Type B pancreatic cell (in vitro differentiated cells): ENCODE data around the gene NOD1. TPM values are rescaled to one million over a fixed set of nuclear protein-coding genes. Genes with fewer than 3 reads are reported as not detected.

ENCODE experiments used
- DNase-seq: peaks from one replicate; pipeline ENCODE4 v3.0.0; 2021; ENCODE audit warnings: mixed read lengths; ENCODE audit not compliant: unreplicated experiment; ENCODE audit errors: extremely low spot score
- H3K27ac Mint-ChIP-seq: 2 replicates; pipeline ENCODE4 v1.8.0; 2021; ENCODE audit warnings: mild to moderate bottlenecking, mixed read lengths
- H3K27me3 Mint-ChIP-seq: 2 replicates; pipeline ENCODE4 v1.8.0; 2021; ENCODE audit warnings: mixed read lengths
- H3K36me3 Mint-ChIP-seq: 2 replicates; pipeline ENCODE4 v1.8.0; 2021; ENCODE audit warnings: mixed read lengths
- H3K4me1 Mint-ChIP-seq: one replicate; pipeline ENCODE4 v1.8.0; 2021; ENCODE audit warnings: mixed read lengths; ENCODE audit not compliant: unreplicated experiment
- H3K4me3 Mint-ChIP-seq: 2 replicates; pipeline ENCODE4 v1.8.0; 2021; ENCODE audit warnings: mild to moderate bottlenecking, mixed read lengths
- H3K9me3 Mint-ChIP-seq: 2 replicates; pipeline ENCODE4 v1.8.0; 2021; ENCODE audit warnings: mixed read lengths
- CTCF ChIP-seq: fragments of 200-600 bp; sonication (generic); conservative IDR thresholded peaks from 2 replicates; pipeline ENCODE4 v1.5.0; 2021; ENCODE audit warnings: antibody characterized with exemption, mild to moderate bottlenecking
- total RNA-seq: library from RNA; stranded (reverse); gene quantifications from 2 replicates; pipeline ENCODE4 v1.2.1, GENCODE V29; 2021; ENCODE audit warnings: low replicate concordance

Gene NOD1
- total RNA-seq, 1 donor from 2014 or later, result 10.9 TPM

DNA sequence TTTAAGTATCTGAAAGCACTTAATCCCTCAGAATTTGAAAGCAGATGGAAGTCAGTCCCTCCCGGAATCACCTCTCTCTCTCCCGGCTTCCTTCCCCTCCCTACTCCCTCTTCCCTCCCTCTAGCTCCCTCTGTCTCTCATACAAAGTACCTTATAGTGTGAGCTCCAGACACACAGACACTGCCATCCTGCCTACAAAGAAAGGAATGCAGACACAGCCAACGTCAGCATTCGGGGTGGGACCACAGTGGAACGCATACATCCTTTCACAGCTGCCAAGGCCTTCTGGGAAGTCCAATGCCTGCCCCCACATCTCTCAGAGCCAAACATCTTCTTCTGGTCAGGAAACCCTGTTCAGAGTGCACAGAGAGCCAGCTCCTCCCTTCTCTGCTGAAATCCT, 9.3 kb downstream of the NOD1 start:
- peaks cover 3% of the 10 kb centered on the region for H3K36me3 Mint-ChIP-seq
- peaks cover 59% of the 10 kb centered on the region for H3K4me1 Mint-ChIP-seq
- peak; percentile 70 for DNase-seq
- no peaks in the 10 kb centered on the region for H3K27me3 Mint-ChIP-seq
- peak overlapping the region; percentile 94 for H3K27ac Mint-ChIP-seq
- peak overlapping the region; percentile 67 for H3K4me3 Mint-ChIP-seq
- H3K9me3 Mint-ChIP-seq, result no peaks in the 10 kb centered on the region
- peak; percentile 37 for TF ChIP-seq CTCF

DNA sequence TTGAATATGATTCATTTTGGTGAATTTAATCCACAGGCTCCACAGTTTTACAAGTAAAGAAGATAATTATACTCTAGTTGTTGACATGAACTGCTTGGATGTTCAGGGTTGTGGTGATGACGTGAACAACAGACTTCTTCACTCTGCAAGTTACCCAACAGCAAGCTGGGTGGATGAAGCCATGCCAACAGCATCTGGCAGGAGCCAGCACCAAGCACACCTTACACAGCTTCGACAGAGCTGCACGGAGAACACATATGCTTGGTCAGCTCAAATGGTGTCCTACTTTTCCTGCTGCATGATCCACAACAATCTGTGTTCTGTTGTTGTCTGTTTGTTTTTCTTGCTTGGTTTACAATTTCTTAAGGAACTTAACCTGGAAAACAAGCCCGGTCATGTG, 9.8 kb downstream of the NOD1 start:
- Mint-ChIP-seq H3K4me3 (peak overlapping the region; percentile 67), H3K4me1 (peaks cover 64% of the 10 kb centered on the region), H3K36me3 (peaks cover 3% of the 10 kb centered on the region), H3K9me3 (no peaks in the 10 kb centered on the region), H3K27ac (peak overlapping the region; percentile 94), H3K27me3 (no peaks in the 10 kb centered on the region)
- TF ChIP-seq CTCF, result no peak
- DNase-seq, result peak; percentile 24

DNA sequence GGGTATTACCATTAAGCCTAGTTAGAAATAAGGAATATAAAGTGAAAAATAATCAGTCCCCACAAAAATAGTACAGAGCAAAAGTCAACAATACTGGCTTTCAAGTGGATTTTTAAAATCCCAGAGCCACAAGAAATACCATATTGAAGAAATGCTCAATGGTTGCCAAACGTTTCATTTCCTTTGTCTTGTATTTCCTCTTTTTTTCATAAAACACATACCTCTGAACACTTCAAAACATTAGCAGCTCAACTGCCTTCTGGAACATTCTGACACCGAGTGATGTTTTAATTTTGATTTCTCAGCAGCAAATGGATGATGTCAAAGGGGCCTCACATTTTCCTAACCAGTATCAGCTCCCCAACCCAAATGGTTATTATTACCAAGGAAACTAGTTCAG, 10.5 kb downstream of the NOD1 start:
- Mint-ChIP-seq H3K27ac (peak overlapping the region; percentile 25), H3K9me3 (no peaks in the 10 kb centered on the region), H3K27me3 (no peaks in the 10 kb centered on the region), H3K4me3 (no peak overlapping the region), H3K4me1 (peaks cover 67% of the 10 kb centered on the region), H3K36me3 (no peaks in the 10 kb centered on the region)
- TF ChIP-seq CTCF, result no peak
- DNase-seq, result no peak

GRCh38 chr7:30467271-30467670, 11.3 kb downstream of the NOD1 start:
- H3K27ac Mint-ChIP-seq, result no peak overlapping the region
- no peaks in the 10 kb centered on the region for H3K36me3 Mint-ChIP-seq
- TF ChIP-seq CTCF, result no peak
- H3K4me3 Mint-ChIP-seq, result no peak overlapping the region
- no peaks in the 10 kb centered on the region for H3K9me3 Mint-ChIP-seq
- H3K27me3 Mint-ChIP-seq, result no peaks in the 10 kb centered on the region
- DNase-seq, result no peak
- H3K4me1 Mint-ChIP-seq, result peaks cover 63% of the 10 kb centered on the region

- no peak for TF ChIP-seq CTCF
- Mint-ChIP-seq H3K27me3 (no peaks in the 10 kb centered on the region), H3K27ac (no peak overlapping the region), H3K9me3 (no peaks in the 10 kb centered on the region), H3K4me3 (peak overlapping the region; percentile 29), H3K36me3 (no peaks in the 10 kb centered on the region), H3K4me1 (peaks cover 57% of the 10 kb centered on the region)
- DNase-seq, result no peak
These were observed 12.3 kb downstream of the NOD1 start for GRCh38 chr7:30466266-30466665.

- Mint-ChIP-seq H3K27me3 (no peaks in the 10 kb centered on the region), H3K4me3 (peak overlapping the region; percentile 29), H3K9me3 (no peaks in the 10 kb centered on the region), H3K27ac (peak overlapping the region; percentile 34), H3K4me1 (peaks cover 52% of the 10 kb centered on the region), H3K36me3 (no peaks in the 10 kb centered on the region)
- no peak for DNase-seq
- no peak for TF ChIP-seq CTCF
These were observed 12.8 kb downstream of the NOD1 start for GRCh38 chr7:30465811-30466180.
